Lower leg skin (tissue), 3 donors: ENCODE results near the gene PCDHA9.

Source experiments
- CTCF ChIP-seq, 3 donors: fragments of 450-650 bp; IDR thresholded peaks; one replicate each; pipeline ENCODE4 v1.5.1; 2016; ENCODE audit warnings: antibody characterized with exemption in 3 of 3, mild to moderate bottlenecking in 3 of 3, moderate library complexity in 2 of 3
- POLR2A ChIP-seq, 2 donors: fragments of 450-650 bp; IDR thresholded peaks; one replicate each; pipeline ENCODE4 v1.6.1; 2016 to 2017; ENCODE audit warnings: antibody characterized with exemption in 2 of 2, mild to moderate bottlenecking in 1 of 2, moderate library complexity in 1 of 2

- TF ChIP-seq CTCF (IDR thresholded peaks at IDR 0.05) (no peak), POLR2A (IDR thresholded peaks at IDR 0.05) (no peak)
Measured at GRCh38 chr5:140882591-140882899, 34.4 kb downstream of the PCDHA9 start.
